HepG2 (cell line): ENCODE data around the gene NTN3. TPM values are rescaled to one million over a fixed set of nuclear protein-coding genes. Genes with fewer than 3 reads are reported as not detected.

Source experiments
- AGO1 ChIP-seq: fragments of 200-400 bp; formaldehyde crosslinking; IDR thresholded peaks from 2 replicates; pipeline ENCODE4 v1.6.1; 2017; ENCODE audit warnings: mild to moderate bottlenecking, low read depth, low read length, moderate library complexity; ENCODE audit not compliant: poor library complexity, severe bottlenecking
- FOXC1 ChIP-seq: sonication (generic); formaldehyde crosslinking; IDR thresholded peaks from 2 replicates; pipeline ENCODE4 v1.8.0; 2022; ENCODE audit warnings: mild to moderate bottlenecking, missing genetic modification reagents, borderline replicate concordance
- GABPB1 ChIP-seq: IDR thresholded peaks from 2 replicates; pipeline ENCODE4 v1.6.1; 2016; ENCODE audit warnings: mild to moderate bottlenecking, missing genetic modification reagents, moderate library complexity, missing compliant biosample characterization
- HDAC1 ChIP-seq: sonication (generic); formaldehyde crosslinking; IDR thresholded peaks from 2 replicates; pipeline ENCODE4 v1.5.1; 2020; ENCODE audit warnings: mild to moderate bottlenecking, missing genetic modification reagents
- MEIS2 ChIP-seq: sonication (generic); formaldehyde crosslinking; IDR thresholded peaks from 2 replicates; pipeline ENCODE4 v1.9.0; 2021; ENCODE audit warnings: mild to moderate bottlenecking, missing genetic modification reagents
- NFYB ChIP-seq: sonication (generic); formaldehyde crosslinking; IDR thresholded peaks from 2 replicates; pipeline ENCODE4 v1.4.0; 2020; ENCODE audit warnings: missing genetic modification reagents
- RORA ChIP-seq: sonication (generic); formaldehyde crosslinking; IDR thresholded peaks from 2 replicates; pipeline ENCODE4 v1.5.0; 2020; ENCODE audit warnings: mild to moderate bottlenecking, missing genetic modification reagents, moderate library complexity
- SNRNP70 ChIP-seq: fragments of 200-400 bp; formaldehyde crosslinking; IDR thresholded peaks from 2 replicates; pipeline ENCODE4 v1.6.1; 2017; ENCODE audit warnings: mild to moderate bottlenecking, low read depth, low read length, moderate library complexity
- STAT5B ChIP-seq: sonication (generic); formaldehyde crosslinking; IDR thresholded peaks from 2 replicates; pipeline ENCODE4 v1.4.0; 2020; ENCODE audit warnings: missing genetic modification reagents
- ZKSCAN1 ChIP-seq: fragments of 150-350 bp; IDR thresholded peaks from 2 replicates; pipeline ENCODE4 v1.6.1; 2014; ENCODE audit warnings: low read length
- ZMAT3 ChIP-seq: sonication (generic); formaldehyde crosslinking; conservative IDR thresholded peaks from 2 replicates; pipeline ENCODE4 v1.7.0; 2021; ENCODE audit warnings: missing genetic modification reagents
- ZNF138 ChIP-seq: sonication (generic); formaldehyde crosslinking; IDR thresholded peaks from 2 replicates; pipeline ENCODE4 v1.5.0; 2020; ENCODE audit warnings: mild to moderate bottlenecking, low read depth, missing genetic modification reagents
- ZNF30 ChIP-seq: sonication (generic); formaldehyde crosslinking; IDR thresholded peaks from 2 replicates; pipeline ENCODE4 v1.5.0; 2020; ENCODE audit warnings: mild to moderate bottlenecking, missing genetic modification reagents
- ZNF331 ChIP-seq: sonication (generic); formaldehyde crosslinking; IDR thresholded peaks from 2 replicates; pipeline ENCODE4 v1.4.0; 2020; ENCODE audit warnings: missing genetic modification reagents
- ZNF451 ChIP-seq: sonication (generic); formaldehyde crosslinking; IDR thresholded peaks from 2 replicates; pipeline ENCODE4 v1.5.0; 2020; ENCODE audit warnings: mild to moderate bottlenecking, missing genetic modification reagents
- ZNF660 ChIP-seq: sonication (generic); formaldehyde crosslinking; IDR thresholded peaks from 2 replicates; pipeline ENCODE4 v1.5.1; 2020; ENCODE audit warnings: mild to moderate bottlenecking, low read depth, missing genetic modification reagents, borderline replicate concordance
- ZNF747 ChIP-seq: sonication (generic); formaldehyde crosslinking; IDR thresholded peaks from 2 replicates; pipeline ENCODE4 v1.8.1; 2023; ENCODE audit warnings: missing genetic modification reagents, mild to moderate bottlenecking, borderline replicate concordance
- ZNF782 ChIP-seq: sonication (generic); formaldehyde crosslinking; IDR thresholded peaks from 2 replicates; pipeline ENCODE4 v1.4.0; 2020; ENCODE audit warnings: missing genetic modification reagents, mild to moderate bottlenecking, borderline replicate concordance
- polyA plus RNA-seq, 8 experiments: library from polyadenylated mRNA; depleted of rRNA in 3 of 8; stranded (reverse) in 7 of 8; unstranded in 1 of 8; fragments of >200 nt; fragmentation: Illumina TruSeq in 4 of 8; extraction: Trizol in 4 of 8; gene quantifications; 2 replicates each; pipeline versions ENCODE4 v1.2.1 to v1.2.3, GENCODE V29; 2011 to 2016; ENCODE audit warnings: low read depth in 4 of 8, missing spikeins in 1 of 8, mixed read lengths in 1 of 8; ENCODE audit not compliant: insufficient read depth in 1 of 8
- total RNA-seq, 5 experiments: library from RNA; depleted of rRNA; stranded (reverse); fragments of >200 nt; fragmentation: Illumina TruSeq; extraction: Trizol; gene quantifications; 2 replicates each; pipeline ENCODE4 v1.2.3, GENCODE V29; 2016; ENCODE audit warnings: low read depth in 1 of 5
- TF ChIP-seq, protein P1 (sequence below): sonication (generic); formaldehyde crosslinking; IDR thresholded peaks from 2 replicates; pipeline ENCODE4 v1.9.0; 2021; ENCODE audit warnings: missing genetic modification reagents, mild to moderate bottlenecking, borderline replicate concordance
- TF ChIP-seq, protein P2 (sequence below): sonication (generic); formaldehyde crosslinking; IDR thresholded peaks from 2 replicates; pipeline ENCODE4 v1.5.0; 2020; ENCODE audit warnings: mild to moderate bottlenecking, missing genetic modification reagents, moderate library complexity
- TF ChIP-seq, protein P3 (sequence below): sonication (generic); formaldehyde crosslinking; conservative IDR thresholded peaks from 2 replicates; pipeline ENCODE4 v1.4.0; 2020; ENCODE audit warnings: mild to moderate bottlenecking, missing genetic modification reagents, moderate library complexity
- TF ChIP-seq, protein P4 (sequence below): sonication (generic); formaldehyde crosslinking; IDR thresholded peaks from 2 replicates; pipeline ENCODE4 v1.8.1; 2023; ENCODE audit warnings: mild to moderate bottlenecking, moderate library complexity, missing genetic modification reagents

The NTN3 gene
- total and polyA plus RNA-seq, 2 of the 13 experiments (the other 11 are each of a cell fraction or from before 2014, with no cell fraction given), result 0.09 to 0.20 TPM

DNA sequence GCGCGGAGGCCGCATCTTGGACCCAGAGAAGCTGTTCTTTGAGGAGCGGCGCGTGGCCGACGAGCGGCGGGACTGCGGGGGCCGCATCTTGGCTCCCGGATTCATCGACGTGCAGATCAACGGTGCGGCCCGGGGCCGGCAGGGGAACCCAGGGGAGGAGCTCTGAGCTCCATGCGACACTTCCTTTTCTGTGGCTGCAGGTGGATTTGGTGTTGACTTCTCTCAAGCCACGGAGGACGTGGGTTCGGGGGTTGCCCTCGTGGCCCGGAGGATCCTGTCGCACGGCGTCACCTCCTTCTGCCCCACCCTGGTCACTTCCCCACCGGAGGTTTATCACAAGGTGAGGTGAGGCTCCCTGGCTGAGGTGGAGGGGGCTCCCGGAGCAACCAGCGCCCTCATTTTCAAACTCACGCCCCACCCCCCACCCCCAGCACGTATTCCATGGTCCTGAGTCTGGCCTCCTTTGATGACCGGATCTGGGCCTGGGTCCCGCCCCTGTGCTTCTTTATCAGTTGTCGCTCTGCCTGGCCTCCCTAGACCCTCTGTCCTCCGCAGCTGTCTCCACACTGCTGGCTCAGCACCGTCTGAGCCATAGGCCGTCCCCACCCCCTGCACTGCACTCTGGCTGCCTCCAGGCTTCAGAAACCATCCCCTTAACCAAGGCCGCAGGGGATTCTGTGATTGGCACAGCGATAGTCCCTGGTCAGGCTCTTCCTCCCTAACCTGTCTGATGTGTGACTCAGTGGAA is 49.9 kb downstream of the NTN3 start (continued):
- TF ChIP-seq, protein P1, sequence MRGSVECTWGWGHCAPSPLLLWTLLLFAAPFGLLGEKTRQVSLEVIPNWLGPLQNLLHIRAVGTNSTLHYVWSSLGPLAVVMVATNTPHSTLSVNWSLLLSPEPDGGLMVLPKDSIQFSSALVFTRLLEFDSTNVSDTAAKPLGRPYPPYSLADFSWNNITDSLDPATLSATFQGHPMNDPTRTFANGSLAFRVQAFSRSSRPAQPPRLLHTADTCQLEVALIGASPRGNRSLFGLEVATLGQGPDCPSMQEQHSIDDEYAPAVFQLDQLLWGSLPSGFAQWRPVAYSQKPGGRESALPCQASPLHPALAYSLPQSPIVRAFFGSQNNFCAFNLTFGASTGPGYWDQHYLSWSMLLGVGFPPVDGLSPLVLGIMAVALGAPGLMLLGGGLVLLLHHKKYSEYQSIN, result no peak
- TF ChIP-seq, protein P2, sequence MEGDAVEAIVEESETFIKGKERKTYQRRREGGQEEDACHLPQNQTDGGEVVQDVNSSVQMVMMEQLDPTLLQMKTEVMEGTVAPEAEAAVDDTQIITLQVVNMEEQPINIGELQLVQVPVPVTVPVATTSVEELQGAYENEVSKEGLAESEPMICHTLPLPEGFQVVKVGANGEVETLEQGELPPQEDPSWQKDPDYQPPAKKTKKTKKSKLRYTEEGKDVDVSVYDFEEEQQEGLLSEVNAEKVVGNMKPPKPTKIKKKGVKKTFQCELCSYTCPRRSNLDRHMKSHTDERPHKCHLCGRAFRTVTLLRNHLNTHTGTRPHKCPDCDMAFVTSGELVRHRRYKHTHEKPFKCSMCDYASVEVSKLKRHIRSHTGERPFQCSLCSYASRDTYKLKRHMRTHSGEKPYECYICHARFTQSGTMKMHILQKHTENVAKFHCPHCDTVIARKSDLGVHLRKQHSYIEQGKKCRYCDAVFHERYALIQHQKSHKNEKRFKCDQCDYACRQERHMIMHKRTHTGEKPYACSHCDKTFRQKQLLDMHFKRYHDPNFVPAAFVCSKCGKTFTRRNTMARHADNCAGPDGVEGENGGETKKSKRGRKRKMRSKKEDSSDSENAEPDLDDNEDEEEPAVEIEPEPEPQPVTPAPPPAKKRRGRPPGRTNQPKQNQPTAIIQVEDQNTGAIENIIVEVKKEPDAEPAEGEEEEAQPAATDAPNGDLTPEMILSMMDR (CRISPR knock-in tag), result no peak
- TF ChIP-seq GABPB1 (CRISPR knock-in tag) (0 out of 2 replicates have a peak, but pooled peaks have one; percentile 8), FOXC1 (CRISPR knock-in tag) (no peak; the same call in 1 of the 2 replicates), HDAC1 (no peak), RORA (CRISPR knock-in tag) (no peak), ZNF138 (CRISPR knock-in tag) (no peak), ZNF747 (CRISPR knock-in tag) (no peak), ZMAT3 (no peak), SNRNP70 (no peak), MEIS2 (no peak), ZKSCAN1 (no peak), ZNF782 (no peak), ZNF451 (no peak), ZNF660 (CRISPR knock-in tag) (no peak), ZNF331 (CRISPR knock-in tag) (no peak), AGO1 (peak; percentile 82), STAT5B (CRISPR knock-in tag) (no peak), NFYB (CRISPR knock-in tag) (no peak), ZNF30 (CRISPR knock-in tag) (no peak)
- TF ChIP-seq, protein P3, sequence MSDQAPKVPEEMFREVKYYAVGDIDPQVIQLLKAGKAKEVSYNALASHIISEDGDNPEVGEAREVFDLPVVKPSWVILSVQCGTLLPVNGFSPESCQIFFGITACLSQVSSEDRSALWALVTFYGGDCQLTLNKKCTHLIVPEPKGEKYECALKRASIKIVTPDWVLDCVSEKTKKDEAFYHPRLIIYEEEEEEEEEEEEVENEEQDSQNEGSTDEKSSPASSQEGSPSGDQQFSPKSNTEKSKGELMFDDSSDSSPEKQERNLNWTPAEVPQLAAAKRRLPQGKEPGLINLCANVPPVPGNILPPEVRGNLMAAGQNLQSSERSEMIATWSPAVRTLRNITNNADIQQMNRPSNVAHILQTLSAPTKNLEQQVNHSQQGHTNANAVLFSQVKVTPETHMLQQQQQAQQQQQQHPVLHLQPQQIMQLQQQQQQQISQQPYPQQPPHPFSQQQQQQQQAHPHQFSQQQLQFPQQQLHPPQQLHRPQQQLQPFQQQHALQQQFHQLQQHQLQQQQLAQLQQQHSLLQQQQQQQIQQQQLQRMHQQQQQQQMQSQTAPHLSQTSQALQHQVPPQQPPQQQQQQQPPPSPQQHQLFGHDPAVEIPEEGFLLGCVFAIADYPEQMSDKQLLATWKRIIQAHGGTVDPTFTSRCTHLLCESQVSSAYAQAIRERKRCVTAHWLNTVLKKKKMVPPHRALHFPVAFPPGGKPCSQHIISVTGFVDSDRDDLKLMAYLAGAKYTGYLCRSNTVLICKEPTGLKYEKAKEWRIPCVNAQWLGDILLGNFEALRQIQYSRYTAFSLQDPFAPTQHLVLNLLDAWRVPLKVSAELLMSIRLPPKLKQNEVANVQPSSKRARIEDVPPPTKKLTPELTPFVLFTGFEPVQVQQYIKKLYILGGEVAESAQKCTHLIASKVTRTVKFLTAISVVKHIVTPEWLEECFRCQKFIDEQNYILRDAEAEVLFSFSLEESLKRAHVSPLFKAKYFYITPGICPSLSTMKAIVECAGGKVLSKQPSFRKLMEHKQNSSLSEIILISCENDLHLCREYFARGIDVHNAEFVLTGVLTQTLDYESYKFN (CRISPR knock-in tag), result peak; percentile 60
- TF ChIP-seq, protein P4, sequence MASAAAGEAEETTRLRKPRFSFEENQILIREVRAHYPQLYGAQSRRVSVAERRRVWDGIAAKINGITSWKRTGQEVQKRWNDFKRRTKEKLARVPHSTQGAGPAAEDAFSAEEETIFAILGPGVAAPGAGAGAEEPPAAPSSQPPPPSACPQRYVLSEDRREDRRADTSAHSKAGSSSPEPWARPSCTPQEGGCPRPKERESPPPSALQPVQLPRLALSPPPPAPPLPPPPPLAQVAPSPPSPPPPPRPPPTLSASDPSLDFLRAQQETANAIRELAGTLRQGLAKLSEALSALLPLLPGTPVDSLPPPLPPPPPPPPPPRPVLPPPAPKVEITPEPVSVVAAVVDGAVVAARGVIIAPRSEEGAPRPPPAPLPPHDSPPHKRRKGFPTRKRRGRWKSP (CRISPR knock-in tag), result no peak
